Fibroblast of the conjunctiva (primary cell): ENCODE measurements around the gene UPK2.
"Not testable (repeated sequence)": the region's sequence is repeated elsewhere in the genome, so short reads cannot be mapped to it uniquely, and the experiment has no call there.

Source experiments
- DNase-seq: peaks from one replicate; pipeline ENCODE4 v3.0.0-alpha.2; 2010; ENCODE audit warnings: low read depth

Gene UPK2

GRCh38 chr11:118988280-118988679 lies 32.2 kb downstream of the UPK2 start:
- DNase-seq, result no peak

- DNase-seq, result not testable (repeated sequence)
These were observed 35.5 kb downstream of the UPK2 start for GRCh38 chr11:118991486-118992038.

GRCh38 chr11:118996926-118997626 lies 41.0 kb downstream of the UPK2 start:
- DNase-seq, result no peak

- DNase-seq, result peak; percentile 83
These were observed 41.7 kb downstream of the UPK2 start, which contains the start of gene CENATAC for GRCh38 chr11:118997627-118998387. TSS of gene CENATAC (plus strand) at chr11:118998138. CDS start at chr11:118998198, 60 bp downstream.

GRCh38 chr11:118998388-118998717 lies 42.3 kb downstream of the UPK2 start:
- no peak for DNase-seq

- peak; percentile 28 for DNase-seq
These were observed 42.7 kb downstream of the UPK2 start for GRCh38 chr11:118998822-118999221.

GRCh38 chr11:119000906-119001305 lies 44.8 kb downstream of the UPK2 start:
- no peak for DNase-seq

GRCh38 chr11:119006656-119007055 lies 50.6 kb downstream of the UPK2 start:
- DNase-seq, result no peak
